GM18498 (cell line): ENCODE measurements around the gene PCDHGA1.
"Not testable (repeated sequence)": the region's sequence is repeated elsewhere in the genome, so short reads cannot be mapped to it uniquely, and the experiment has no call there.

Experiments
- ATAC-seq: cut with Tn5 transposase; IDR thresholded peaks from one replicate; pipeline ENCODE4 v1.9.1; 2021; ENCODE audit warnings: mild to moderate bottlenecking, moderate library complexity; ENCODE audit not compliant: unreplicated experiment

The PCDHGA1 gene

DNA sequence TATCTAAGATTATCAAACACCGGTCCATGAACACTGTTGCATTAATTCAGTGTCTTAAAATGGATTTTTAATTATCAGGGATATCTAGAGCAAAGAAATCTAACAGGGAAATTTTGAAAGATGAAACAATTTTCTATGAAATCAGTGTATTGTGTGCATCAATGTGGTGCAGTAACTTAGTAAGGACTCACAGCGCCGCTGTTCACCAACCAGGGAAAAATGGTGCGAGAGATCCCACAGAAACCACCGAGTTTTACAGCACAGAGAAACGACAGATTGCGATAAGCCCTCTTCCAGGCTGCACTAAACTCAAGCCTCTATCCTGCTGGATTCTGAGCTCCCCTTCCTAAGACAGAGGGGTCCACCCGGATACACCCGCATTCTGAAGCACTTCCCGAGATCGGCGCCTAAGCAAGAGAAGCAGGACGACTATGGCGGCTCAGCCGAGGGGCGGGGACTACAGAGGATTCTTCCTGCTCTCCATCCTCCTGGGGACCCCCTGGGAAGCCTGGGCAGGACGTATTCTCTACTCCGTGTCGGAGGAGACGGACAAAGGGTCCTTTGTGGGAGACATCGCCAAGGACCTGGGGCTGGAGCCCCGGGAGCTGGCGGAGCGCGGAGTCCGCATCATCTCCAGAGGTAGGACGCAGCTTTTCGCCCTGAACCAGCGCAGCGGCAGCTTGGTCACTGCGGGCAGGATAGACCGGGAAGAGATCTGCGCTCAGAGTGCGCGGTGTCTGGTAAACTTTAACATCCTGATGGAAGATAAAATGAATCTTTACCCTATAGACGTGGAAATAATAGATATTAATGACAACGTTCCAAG lies 52.4 kb downstream of the PCDHGA1 start, which contains the start of gene PCDHGA7:
PCDHGA7 (plus strand) TSS at position 274 of the 826 bp plus-strand sequence; CDS start at position 432, 158 bp downstream.
- ATAC-seq = no peak

DNA sequence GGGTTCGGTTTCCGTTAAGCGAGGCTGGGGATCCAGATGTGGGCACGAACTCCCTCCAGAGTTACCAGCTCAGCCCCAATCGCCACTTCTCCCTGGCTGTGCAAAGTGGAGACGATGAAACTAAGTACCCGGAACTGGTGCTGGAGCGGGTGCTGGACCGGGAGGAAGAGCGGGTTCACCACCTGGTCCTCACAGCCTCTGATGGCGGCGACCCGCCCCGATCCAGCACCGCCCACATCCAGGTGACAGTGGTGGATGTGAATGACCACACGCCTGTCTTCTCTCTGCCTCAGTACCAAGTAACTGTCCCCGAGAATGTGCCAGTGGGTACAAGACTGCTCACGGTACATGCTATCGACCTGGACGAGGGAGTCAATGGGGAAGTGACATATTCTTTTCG lies 53.0 kb downstream of the PCDHGA1 start:
- no peak for ATAC-seq

DNA sequence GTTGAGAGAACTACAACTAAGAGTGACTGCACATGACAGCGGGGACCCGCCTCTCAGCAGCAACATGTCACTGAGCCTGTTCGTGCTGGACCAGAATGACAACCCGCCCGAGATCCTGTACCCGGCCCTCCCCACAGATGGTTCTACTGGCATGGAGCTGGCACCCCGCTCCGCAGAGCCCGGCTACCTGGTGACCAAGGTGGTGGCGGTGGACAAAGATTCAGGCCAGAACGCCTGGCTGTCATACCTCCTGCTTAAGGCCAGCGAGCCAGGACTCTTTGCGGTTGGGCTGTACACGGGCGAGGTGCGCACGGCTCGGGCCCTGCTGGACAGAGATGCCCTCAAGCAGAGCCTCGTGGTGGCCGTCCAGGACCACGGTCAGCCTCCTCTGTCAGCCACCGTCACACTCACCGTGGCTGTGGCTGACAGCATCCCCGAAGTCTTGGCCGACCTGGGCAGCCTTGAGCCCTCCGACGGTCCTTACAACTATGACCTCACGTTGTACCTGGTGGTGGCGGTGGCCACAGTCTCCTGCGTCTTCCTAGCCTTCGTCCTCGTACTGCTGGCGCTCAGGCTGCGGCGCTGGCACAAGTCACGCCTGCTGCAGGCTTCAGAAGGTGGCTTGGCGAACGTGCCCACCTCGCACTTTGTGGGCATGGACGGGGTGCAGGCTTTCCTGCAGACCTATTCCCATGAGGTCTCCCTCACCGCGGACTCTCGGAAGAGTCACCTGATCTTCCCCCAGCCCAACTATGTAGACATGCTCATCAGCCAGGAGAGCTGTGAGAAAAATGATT lies 54.4 kb downstream of the PCDHGA1 start:
- no peak for ATAC-seq

DNA sequence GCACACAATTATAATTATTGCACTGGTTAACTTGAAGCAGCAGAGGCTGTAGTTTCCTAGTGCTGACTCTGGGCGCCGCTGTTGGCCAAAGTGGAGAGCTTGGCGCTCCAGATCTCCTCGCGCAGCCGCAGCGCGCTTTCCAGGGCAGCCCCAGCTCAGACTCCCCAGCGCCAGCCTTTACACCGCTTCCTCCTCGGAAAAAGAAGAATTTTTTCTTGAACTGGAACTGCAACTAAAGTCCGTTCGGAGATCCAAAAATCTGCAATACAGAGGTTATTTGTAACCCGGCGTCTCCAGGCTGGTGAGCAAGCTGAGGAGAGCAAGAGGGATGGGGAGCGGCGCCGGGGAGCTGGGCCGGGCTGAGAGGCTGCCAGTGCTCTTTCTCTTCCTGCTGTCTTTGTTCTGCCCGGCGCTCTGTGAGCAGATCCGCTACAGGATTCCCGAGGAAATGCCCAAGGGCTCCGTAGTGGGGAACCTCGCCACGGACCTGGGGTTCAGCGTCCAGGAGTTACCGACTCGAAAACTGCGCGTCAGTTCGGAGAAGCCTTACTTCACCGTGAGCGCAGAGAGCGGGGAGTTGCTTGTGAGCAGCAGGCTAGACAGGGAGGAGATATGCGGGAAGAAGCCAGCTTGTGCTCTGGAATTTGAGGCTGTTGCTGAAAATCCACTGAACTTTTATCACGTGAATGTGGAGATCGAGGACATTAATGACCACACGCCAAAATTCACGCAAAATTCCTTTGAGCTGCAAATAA lies 57.4 kb downstream of the PCDHGA1 start, which contains the start of gene PCDHGB4:
PCDHGB4 (plus strand) TSS at position 142 of the 755 bp plus-strand sequence; CDS start at position 329, 187 bp downstream.
- ATAC-seq = not testable (repeated sequence)

DNA sequence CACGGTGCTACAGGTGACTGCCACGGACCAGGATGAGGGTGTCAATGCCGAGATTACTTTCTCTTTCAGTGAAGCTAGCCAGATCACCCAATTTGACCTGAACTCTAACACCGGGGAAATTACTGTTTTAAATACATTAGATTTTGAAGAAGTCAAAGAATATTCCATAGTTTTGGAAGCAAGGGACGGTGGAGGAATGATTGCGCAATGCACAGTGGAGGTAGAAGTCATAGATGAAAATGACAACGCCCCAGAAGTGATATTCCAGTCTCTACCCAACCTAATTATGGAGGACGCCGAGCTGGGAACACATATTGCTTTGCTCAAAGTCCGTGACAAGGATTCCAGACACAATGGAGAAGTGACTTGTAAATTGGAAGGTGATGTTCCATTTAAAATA lies 58.3 kb downstream of the PCDHGA1 start:
- ATAC-seq = no peak

DNA sequence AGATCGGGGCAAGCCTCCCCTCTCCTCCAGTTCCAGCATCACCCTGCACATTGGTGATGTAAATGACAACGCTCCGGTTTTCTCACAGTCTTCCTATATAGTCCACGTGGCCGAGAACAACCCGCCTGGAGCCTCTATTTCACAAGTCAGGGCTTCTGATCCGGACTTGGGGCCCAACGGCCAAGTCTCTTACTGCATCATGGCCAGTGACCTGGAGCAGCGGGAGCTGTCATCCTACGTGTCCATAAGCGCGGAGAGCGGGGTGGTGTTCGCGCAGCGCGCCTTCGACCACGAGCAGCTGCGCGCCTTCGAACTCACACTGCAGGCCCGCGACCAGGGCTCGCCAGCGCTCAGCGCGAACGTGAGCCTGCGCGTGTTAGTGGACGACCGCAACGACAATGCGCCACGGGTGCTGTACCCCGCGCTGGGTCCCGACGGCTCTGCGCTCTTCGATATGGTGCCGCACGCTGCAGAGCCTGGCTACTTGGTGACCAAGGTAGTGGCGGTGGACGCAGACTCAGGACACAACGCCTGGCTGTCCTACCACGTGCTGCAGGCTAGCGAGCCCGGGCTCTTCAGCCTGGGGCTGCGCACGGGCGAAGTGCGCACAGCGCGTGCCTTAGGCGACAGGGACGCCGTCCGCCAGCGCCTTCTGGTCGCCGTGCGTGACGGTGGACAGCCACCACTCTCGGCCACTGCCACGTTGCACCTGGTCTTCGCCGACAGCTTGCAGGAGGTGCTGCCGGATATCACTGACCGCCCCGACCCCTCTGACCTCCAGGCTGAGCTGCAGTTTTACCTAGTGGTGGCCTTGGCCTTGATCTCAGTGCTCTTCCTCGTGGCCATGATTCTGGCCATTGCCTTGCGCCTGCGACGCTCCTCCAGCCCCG lies 59.1 kb downstream of the PCDHGA1 start:
- ATAC-seq = no peak

DNA sequence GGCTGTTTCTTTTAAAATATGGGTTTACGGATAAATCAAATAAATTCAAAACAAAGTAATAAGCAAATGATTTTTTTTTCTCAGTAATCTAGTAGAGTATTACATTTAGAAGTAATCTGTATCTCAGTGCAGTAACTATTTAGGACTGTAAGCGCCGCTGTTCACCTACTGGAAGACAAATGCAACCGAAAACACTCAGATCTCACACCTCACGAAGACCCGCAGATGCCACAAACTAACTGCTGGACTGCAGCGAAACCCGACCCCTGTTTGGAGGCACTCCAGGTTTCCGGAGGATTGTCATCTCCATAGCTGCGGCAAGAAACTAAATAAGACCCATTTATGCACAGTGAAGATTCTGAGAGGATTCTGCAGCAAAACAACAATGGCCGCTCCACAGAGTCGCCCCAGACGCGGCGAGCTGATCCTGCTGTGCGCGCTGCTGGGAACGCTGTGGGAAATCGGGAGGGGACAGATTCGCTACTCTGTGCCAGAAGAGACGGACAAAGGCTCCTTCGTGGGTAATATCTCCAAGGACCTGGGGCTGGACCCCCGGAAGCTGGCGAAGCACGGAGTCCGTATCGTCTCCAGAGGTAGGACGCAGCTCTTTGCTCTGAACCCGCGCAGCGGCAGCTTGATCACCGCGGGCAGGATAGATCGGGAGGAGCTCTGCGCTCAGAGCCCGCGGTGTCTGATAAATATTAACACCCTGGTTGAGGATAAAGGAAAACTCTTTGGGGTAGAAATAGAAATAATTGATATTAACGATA lies 62.3 kb downstream of the PCDHGA1 start, which contains the start of gene PCDHGA8:
PCDHGA8 (plus strand) TSS at position 205 of the 770 bp plus-strand sequence; CDS start at position 386, 181 bp downstream.
- ATAC-seq = no peak

DNA sequence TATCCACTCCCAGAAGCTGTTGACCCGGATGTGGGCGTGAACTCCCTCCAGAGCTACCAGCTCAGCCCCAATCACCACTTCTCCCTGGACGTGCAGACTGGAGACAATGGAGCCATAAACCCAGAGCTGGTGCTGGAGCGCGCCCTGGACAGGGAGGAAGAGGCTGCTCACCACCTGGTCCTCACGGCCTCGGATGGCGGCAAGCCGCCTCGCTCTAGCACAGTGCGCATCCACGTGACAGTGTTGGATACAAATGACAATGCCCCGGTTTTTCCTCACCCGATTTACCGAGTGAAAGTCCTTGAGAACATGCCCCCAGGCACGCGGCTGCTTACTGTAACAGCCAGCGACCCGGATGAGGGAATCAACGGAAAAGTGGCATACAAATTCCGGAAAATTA lies 63.0 kb downstream of the PCDHGA1 start:
- no peak for ATAC-seq

DNA sequence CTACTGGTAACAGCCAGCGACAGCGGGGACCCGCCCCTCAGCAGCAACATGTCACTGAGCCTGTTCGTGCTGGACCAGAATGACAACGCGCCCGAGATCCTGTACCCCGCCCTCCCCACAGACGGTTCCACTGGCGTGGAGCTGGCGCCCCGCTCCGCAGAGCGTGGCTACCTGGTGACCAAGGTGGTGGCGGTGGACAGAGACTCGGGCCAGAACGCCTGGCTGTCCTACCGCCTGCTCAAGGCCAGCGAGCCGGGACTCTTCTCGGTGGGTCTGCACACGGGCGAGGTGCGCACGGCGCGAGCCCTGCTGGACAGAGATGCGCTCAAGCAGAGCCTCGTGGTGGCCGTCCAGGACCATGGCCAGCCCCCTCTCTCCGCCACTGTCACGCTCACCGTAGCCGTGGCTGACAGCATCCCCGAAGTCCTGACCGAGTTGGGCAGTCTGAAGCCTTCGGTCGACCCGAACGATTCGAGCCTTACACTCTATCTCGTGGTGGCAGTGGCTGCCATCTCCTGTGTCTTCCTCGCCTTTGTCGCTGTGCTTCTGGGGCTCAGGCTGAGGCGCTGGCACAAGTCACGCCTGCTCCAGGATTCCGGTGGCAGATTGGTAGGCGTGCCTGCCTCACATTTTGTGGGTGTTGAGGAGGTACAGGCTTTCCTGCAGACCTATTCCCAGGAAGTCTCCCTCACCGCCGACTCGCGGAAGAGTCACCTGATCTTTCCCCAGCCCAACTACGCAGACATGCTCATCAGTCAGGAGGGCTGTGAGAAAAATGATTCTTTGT lies 64.3 kb downstream of the PCDHGA1 start:
- not testable (repeated sequence) for ATAC-seq

DNA sequence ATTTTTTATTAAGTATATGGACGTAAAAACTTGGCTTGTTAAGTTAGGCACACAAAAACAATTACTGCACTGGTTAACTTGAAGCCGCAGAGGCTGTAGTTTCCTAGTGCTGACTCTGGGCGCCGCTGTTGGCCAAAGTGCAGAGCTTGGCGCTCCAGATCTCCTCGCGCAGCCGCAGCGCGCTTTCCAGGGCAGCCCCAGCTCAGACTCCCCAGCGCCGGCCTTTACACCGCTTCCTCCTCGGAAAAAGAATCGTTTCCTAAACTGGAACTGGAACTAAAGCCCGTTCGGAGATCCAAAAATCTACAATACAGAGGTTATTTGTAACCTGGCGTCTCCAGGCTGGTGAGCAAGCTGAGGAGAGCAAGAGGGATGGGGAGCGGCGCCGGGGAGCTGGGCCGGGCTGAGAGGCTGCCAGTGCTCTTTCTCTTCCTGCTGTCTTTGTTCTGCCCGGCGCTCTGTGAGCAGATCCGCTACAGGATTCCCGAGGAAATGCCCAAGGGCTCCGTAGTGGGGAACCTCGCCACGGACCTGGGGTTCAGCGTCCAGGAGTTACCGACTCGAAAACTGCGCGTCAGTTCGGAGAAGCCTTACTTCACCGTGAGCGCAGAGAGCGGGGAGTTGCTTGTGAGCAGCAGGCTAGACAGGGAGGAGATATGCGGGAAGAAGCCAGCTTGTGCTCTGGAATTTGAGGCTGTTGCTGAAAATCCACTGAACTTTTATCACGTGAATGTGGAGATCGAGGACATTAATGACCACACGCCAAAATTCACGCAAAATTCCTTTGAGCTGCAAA lies 67.6 kb downstream of the PCDHGA1 start, which contains the start of gene PCDHGB5:
PCDHGB5 (plus strand) TSS at position 192 of the 796 bp plus-strand sequence; CDS start at position 373, 181 bp downstream.
- ATAC-seq = peak; percentile 79

DNA sequence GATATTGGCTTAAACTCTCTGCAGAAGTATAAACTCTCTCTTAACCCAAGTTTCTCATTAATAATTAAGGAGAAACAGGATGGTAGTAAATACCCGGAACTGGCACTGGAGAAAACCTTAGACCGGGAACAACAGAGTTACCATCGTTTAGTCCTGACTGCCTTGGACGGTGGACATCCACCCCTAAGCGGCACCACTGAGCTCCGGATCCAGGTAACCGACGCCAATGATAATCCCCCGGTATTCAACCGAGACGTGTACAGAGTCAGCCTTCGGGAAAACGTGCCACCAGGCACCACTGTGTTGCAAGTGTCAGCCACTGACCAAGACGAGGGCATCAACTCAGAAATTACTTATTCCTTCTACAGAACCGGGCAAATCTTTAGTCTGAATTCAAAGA lies 68.3 kb downstream of the PCDHGA1 start:
- ATAC-seq = no peak

DNA sequence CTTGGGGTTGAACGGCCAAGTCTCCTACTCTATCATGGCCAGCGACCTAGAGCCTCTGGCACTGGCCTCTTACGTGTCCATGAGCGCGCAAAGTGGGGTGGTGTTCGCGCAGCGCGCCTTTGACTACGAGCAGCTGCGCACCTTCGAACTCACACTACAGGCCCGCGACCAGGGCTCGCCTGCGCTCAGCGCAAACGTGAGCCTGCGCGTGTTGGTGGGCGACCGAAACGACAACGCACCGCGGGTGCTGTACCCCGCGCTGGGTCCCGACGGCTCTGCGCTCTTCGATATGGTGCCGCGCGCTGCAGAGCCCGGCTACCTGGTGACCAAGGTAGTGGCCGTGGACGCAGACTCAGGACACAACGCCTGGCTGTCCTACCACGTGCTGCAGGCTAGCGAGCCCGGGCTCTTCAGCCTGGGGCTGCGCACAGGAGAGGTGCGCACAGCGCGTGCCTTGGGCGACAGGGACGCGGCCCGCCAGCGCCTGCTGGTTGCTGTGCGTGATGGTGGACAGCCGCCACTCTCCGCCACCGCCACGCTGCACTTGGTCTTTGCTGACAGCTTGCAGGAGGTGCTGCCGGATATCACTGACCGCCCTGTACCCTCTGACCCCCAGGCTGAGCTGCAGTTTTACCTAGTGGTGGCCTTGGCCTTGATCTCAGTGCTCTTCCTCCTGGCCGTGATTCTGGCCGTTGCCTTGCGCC lies 69.4 kb downstream of the PCDHGA1 start:
- no peak for ATAC-seq

DNA sequence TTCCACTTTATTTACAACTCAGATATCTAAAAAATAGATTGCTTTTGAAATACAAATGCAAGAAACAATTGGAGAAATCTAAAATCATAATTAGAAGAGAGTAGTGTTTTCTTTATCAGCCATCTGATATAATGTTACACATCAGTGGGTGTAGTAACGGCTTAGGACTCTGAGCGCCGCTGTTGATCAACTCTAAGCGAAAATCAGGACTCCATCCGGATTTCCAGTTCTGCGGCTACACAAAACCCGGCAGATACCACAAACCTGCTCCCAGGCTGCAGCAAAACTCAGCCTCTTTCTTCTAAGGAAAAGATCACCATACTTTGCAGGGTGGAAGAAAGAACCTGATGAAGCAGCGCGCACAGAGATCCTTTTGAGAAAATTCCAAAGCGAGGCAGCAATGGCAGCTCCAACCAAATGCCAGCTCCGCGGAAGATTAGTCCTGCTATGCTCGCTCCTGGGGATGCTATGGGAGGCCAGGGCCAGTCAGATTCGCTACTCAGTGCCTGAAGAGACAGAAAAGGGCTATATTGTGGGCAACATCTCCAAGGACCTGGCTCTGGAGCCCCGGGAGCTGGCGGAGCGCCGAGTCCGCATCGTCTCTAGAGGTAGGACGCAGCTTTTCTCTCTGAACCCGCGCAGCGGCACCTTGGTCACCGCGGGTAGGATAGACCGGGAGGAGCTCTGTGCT lies 72.4 kb downstream of the PCDHGA1 start, which contains the start of gene PCDHGA9:
PCDHGA9 (plus strand) TSS at position 226 of the 691 bp plus-strand sequence; CDS start at position 401, 175 bp downstream.
- no peak for ATAC-seq

DNA sequence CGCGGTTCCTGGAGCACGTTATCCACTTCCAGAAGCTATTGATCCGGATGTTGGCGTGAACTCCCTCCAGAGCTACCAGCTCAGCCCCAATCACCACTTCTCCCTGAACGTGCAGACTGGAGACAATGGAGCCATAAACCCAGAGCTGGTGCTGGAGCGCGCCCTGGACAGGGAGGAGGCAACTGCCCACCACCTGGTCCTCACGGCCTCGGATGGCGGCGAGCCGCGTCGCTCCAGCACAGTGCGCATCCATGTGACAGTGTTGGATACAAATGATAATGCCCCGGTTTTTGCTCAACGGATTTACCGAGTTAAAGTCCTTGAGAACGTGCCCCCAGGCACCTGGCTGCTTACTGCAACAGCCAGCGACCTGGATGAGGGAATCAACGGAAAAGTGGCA lies 73.1 kb downstream of the PCDHGA1 start:
- ATAC-seq = no peak

DNA sequence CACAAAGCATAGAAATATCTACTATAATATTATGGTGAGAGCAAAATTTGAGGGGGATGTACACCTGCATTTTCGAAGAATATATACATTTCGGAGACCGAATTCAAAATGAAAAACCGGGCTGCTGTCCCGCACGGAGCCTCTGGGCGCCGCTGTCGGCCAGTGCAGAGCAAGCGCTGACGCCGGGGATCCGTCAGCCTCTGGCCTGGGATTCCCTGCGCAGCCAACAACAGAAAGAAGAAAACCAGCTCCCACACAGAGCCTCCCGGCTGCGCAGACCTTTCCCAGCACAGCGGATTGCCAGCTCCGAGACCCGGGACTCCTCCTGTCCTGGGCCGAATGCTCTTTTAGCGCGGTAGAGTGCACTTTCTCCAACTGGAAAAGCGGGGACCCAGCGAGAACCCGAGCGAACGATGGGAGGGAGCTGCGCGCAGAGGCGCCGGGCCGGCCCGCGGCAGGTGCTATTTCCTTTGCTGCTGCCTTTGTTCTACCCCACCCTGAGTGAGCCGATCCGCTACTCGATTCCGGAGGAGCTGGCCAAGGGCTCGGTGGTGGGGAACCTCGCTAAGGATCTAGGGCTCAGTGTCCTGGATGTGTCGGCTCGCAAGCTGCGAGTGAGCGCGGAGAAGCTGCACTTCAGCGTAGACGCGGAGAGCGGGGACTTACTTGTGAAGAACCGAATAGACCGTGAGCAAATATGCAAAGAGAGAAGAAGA lies 77.6 kb downstream of the PCDHGA1 start, which contains the start of gene PCDHGB6:
PCDHGB6 (plus strand) TSS at position 232 of the 716 bp plus-strand sequence; CDS start at position 414, 182 bp downstream.
- not testable (repeated sequence) for ATAC-seq
